Liver (tissue), 3 donors: ENCODE measurements around the gene HSPA4L.

ENCODE experiments used
- GABPA ChIP-seq, 2 donors: IDR thresholded peaks in 1 of 2; conservative IDR thresholded peaks in 1 of 2; 2 replicates each; pipeline ENCODE4 v1.6.1; 2016; ENCODE audit warnings: antibody characterized with exemption in 2 of 2, mild to moderate bottlenecking in 1 of 2, moderate library complexity in 1 of 2
- HNF4G ChIP-seq: IDR thresholded peaks from 2 replicates; pipeline ENCODE4 v1.6.1; 2016; ENCODE audit warnings: antibody characterized with exemption
- JUND ChIP-seq, 2 donors: IDR thresholded peaks; 2 replicates each; pipeline ENCODE4 v1.6.1; 2016; ENCODE audit warnings: antibody characterized with exemption in 2 of 2
- RAD21 ChIP-seq, 2 donors: IDR thresholded peaks; 2 replicates each; pipeline ENCODE4 v1.6.1; 2016; ENCODE audit warnings: antibody characterized with exemption in 2 of 2, mild to moderate bottlenecking in 2 of 2
- RXRA ChIP-seq, 2 donors: IDR thresholded peaks; 2 replicates each; pipeline ENCODE4 v1.6.1; 2017 to 2018; ENCODE audit warnings: antibody characterized with exemption in 2 of 2, mild to moderate bottlenecking in 1 of 2
- SP1 ChIP-seq: IDR thresholded peaks from 2 replicates; pipeline ENCODE4 v1.6.1; 2018; ENCODE audit warnings: antibody characterized with exemption, mild to moderate bottlenecking
- TAF1 ChIP-seq: conservative IDR thresholded peaks from 2 replicates; pipeline ENCODE4 v1.6.1; 2016; ENCODE audit warnings: antibody characterized with exemption, mild to moderate bottlenecking
- YY1 ChIP-seq: IDR thresholded peaks from 2 replicates; pipeline ENCODE4 v1.6.1; 2016; ENCODE audit warnings: antibody characterized with exemption, mild to moderate bottlenecking
- TF ChIP-seq, protein P1 (sequence below): fragments of 150-350 bp; IDR thresholded peaks from 2 replicates; pipeline ENCODE4 v1.5.1; 2017; ENCODE audit warnings: improper control_type of control experiment, low read depth, low read length; ENCODE audit not compliant: missing input control
- TF ChIP-seq, protein P2 (sequence below): IDR thresholded peaks from 2 replicates; pipeline ENCODE4 v1.6.1; 2016; ENCODE audit warnings: antibody characterized with exemption
- TF ChIP-seq, protein P3 (sequence below): IDR thresholded peaks from 2 replicates; pipeline ENCODE4 v1.6.1; 2016; ENCODE audit warnings: antibody characterized with exemption, mild to moderate bottlenecking
- TF ChIP-seq, protein P4 (sequence below): IDR thresholded peaks from 2 replicates; pipeline ENCODE4 v1.6.1; 2016; ENCODE audit warnings: antibody characterized with exemption
- TF ChIP-seq, protein P5 (sequence below): IDR thresholded peaks from 2 replicates; pipeline ENCODE4 v1.6.1; 2016; ENCODE audit warnings: antibody characterized with exemption
- donor health status: healthy.
- donor health status: healthy.

DNA sequence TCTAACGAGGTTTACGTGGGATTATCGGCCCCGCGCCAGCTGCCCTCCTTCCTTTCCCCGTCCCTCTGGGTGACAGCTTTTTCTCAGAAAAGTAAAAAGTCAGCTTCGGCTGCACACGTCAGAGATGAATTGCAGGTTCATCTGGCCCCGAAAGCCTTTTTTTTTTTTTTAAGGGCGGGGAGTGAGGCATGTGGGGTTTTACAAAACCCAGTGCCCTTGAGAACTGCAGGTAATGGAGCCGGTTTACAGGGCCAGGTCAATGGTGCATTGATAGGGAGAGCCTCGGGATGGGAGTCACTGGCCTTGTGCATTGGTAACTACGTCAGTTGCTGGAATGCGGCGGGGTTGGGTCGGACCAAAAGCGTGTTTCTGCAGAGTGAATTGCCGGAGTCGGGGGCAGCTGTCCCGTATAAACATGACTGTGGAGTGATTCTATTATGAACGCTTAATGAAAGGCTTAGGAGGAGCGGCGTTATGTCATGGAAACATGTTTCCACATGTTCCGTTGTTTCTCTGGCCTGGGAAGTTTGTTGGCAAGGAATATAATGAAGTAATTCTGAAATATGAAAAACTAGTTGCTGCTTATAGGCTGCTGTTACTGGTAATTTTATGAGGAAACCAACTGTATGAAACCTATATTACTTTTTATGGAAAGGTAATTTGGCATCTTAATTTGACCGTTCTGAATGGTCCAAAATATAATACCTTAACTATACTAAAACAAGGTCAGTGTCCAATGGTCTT is 1.1 kb downstream of the HSPA4L start:
- TF ChIP-seq, protein P1, sequence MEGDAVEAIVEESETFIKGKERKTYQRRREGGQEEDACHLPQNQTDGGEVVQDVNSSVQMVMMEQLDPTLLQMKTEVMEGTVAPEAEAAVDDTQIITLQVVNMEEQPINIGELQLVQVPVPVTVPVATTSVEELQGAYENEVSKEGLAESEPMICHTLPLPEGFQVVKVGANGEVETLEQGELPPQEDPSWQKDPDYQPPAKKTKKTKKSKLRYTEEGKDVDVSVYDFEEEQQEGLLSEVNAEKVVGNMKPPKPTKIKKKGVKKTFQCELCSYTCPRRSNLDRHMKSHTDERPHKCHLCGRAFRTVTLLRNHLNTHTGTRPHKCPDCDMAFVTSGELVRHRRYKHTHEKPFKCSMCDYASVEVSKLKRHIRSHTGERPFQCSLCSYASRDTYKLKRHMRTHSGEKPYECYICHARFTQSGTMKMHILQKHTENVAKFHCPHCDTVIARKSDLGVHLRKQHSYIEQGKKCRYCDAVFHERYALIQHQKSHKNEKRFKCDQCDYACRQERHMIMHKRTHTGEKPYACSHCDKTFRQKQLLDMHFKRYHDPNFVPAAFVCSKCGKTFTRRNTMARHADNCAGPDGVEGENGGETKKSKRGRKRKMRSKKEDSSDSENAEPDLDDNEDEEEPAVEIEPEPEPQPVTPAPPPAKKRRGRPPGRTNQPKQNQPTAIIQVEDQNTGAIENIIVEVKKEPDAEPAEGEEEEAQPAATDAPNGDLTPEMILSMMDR, result no peak
- peak in 1 of 2 donors; percentile 9 for TF ChIP-seq JUND (IDR thresholded peaks at IDR 0.05)
- no peak for TF ChIP-seq TAF1
- TF ChIP-seq, protein P2, sequence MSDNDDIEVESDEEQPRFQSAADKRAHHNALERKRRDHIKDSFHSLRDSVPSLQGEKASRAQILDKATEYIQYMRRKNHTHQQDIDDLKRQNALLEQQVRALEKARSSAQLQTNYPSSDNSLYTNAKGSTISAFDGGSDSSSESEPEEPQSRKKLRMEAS, result no peak
- TF ChIP-seq YY1, result peak; percentile 86
- TF ChIP-seq GABPA (IDR thresholded peaks at IDR 0.05 in 1 of 2, conservative IDR thresholded peaks at IDR 0.05 in 1 of 2), result no peak
- no peak for TF ChIP-seq RAD21 (IDR thresholded peaks at IDR 0.05)
- no peak for TF ChIP-seq HNF4G
- TF ChIP-seq SP1, result no peak
- TF ChIP-seq RXRA (IDR thresholded peaks at IDR 0.05), result peak in 1 of 2 donors; percentile 60
- TF ChIP-seq, protein P3, sequence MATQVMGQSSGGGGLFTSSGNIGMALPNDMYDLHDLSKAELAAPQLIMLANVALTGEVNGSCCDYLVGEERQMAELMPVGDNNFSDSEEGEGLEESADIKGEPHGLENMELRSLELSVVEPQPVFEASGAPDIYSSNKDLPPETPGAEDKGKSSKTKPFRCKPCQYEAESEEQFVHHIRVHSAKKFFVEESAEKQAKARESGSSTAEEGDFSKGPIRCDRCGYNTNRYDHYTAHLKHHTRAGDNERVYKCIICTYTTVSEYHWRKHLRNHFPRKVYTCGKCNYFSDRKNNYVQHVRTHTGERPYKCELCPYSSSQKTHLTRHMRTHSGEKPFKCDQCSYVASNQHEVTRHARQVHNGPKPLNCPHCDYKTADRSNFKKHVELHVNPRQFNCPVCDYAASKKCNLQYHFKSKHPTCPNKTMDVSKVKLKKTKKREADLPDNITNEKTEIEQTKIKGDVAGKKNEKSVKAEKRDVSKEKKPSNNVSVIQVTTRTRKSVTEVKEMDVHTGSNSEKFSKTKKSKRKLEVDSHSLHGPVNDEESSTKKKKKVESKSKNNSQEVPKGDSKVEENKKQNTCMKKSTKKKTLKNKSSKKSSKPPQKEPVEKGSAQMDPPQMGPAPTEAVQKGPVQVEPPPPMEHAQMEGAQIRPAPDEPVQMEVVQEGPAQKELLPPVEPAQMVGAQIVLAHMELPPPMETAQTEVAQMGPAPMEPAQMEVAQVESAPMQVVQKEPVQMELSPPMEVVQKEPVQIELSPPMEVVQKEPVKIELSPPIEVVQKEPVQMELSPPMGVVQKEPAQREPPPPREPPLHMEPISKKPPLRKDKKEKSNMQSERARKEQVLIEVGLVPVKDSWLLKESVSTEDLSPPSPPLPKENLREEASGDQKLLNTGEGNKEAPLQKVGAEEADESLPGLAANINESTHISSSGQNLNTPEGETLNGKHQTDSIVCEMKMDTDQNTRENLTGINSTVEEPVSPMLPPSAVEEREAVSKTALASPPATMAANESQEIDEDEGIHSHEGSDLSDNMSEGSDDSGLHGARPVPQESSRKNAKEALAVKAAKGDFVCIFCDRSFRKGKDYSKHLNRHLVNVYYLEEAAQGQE, result peak; percentile 76
- TF ChIP-seq, protein P4, sequence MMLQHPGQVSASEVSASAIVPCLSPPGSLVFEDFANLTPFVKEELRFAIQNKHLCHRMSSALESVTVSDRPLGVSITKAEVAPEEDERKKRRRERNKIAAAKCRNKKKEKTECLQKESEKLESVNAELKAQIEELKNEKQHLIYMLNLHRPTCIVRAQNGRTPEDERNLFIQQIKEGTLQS, result no peak
- TF ChIP-seq, protein P5, sequence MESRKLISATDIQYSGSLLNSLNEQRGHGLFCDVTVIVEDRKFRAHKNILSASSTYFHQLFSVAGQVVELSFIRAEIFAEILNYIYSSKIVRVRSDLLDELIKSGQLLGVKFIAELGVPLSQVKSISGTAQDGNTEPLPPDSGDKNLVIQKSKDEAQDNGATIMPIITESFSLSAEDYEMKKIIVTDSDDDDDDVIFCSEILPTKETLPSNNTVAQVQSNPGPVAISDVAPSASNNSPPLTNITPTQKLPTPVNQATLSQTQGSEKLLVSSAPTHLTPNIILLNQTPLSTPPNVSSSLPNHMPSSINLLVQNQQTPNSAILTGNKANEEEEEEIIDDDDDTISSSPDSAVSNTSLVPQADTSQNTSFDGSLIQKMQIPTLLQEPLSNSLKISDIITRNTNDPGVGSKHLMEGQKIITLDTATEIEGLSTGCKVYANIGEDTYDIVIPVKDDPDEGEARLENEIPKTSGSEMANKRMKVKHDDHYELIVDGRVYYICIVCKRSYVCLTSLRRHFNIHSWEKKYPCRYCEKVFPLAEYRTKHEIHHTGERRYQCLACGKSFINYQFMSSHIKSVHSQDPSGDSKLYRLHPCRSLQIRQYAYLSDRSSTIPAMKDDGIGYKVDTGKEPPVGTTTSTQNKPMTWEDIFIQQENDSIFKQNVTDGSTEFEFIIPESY, result no peak
